Right forelimb (tissue), 1 donor: ENCODE data around the gene SHOC2.

Source experiments
- DNase-seq: peaks from one replicate; pipeline ENCODE4 v3.0.0-alpha.2; 2018

SHOC2 gene

DNA sequence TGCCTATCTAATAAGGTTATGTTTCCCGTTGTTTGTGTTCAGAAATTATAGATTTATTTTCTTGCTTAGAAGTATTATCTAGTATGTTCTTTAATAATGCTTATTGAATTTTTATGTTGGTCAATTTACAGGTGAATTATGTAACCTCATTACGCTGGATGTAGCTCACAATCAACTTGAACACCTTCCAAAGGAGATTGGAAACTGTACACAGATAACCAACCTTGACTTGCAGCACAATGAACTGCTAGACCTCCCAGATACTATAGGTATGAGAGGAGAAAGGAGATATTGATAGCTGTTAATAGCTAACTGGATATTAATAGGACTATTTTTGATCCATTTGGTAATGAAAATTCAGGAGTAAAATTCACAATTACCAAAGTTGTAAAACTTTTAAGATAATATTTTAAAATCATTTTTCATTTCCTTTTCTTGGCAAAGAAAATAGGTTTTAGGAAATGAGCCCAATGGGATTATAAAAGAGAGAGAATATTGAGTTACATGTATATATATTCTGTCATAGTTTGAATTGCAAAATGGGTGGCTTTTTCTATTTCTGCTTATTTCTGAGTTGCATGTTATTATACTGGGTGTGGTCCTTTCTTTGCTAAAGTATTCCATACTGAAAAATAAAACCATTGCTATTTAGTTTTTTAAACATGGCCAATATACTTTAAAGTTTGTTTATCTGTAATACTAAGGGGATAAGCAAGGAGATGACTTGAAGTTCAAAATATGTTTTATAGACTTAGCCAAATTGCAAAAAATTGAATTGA is 66.3 kb downstream of the SHOC2 start:
- no peak for DNase-seq

DNA sequence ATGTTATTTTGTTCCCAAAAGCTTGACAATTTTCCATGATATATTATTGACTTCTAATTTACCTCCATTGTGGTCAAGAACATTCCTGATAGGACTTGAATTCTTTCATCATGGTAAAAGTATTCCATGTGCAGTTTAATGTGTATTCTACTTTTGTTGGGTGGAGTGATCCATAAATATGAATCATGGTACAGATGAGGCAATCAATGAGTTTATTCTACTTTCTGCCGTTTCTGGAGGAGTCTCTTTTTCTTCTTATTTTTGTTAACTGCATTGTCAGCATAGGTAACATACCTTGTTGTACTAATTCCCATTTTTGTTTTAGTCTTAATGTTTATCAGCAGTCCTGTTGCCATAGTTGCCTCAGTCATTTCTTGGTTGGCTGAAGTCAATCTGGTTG is 69.6 kb downstream of the SHOC2 start:
- no peak for DNase-seq

DNA sequence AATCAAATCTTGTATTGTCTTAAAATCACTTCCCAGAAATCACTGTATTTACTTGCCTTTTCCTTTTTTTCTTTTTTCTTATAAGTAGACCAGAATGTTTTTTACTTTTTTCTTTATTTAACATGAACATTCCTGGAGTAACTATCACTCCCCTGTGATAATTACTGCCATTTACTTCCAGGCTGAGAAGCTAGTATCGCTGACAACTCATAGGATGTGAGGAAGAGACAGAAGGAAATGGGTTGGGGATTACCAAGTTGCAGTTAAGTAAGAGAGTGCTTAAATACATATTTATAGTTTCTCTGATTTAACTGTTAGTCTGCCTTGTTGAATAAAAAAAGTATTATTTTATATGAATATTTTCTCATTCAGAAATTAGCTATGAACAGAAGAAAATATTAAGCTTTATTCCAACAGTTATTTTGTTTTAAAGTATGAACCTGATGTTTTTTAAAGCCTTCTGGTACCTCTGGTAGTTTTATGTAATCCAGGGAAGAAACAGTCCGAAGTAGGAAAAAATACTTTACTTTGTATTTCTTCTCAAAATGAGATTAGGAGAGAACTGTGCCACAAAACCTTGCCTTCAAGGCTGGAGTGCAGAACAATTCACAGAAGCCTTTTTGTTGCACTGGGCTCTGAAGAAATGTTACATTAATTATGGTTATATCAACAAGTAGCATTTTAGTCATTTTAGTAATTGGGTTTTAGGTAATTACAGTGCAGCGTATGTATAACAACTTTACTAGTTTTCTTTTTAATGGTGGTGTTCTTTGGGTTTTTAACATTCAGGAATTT is 72.8 kb downstream of the SHOC2 start:
- no peak for DNase-seq

- DNase-seq = no peak
Measured at GRCh38 chr10:110993024-110993693, 73.8 kb downstream of the SHOC2 start.

- no peak for DNase-seq
Measured at GRCh38 chr10:110994406-110995086, 75.1 kb downstream of the SHOC2 start.

DNA sequence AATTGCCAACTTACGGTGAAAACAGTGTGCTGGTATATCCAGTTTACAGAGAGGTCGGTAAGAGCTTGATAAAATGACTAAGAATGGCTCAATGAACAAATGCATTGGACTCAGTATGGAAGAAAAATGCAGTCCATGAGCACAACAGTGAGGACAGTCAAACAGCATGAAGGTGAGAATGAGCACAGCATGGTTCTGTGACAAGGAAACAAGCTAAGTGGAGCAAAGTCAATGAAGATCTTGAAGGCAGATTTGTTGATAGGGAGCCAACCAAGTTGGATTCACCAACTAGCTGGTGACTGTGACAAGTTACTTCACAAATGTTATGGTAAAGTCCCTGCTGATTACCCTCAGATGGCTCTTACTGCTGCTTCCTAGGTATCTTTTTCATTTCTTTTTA is 75.9 kb downstream of the SHOC2 start:
- DNase-seq = no peak

DNA sequence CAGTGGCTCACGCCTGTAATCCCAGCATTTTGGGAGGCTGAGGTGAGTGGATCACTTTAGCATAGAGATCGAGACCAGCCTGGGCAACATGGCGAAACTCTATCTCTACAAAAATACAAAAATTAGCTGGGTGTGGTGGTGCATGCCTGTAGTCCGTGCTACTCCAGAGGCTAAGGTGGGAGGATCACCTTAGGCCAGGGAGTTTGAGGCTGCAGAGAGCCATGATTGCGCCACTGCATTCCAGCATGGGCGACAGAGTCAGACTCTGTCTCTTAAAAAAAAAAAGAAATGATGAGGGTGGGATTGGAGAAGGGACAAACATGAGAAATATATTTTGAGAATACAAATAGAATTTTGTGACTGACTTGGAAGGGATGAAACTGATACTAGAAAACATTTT is 76.9 kb downstream of the SHOC2 start:
- no peak for DNase-seq

DNA sequence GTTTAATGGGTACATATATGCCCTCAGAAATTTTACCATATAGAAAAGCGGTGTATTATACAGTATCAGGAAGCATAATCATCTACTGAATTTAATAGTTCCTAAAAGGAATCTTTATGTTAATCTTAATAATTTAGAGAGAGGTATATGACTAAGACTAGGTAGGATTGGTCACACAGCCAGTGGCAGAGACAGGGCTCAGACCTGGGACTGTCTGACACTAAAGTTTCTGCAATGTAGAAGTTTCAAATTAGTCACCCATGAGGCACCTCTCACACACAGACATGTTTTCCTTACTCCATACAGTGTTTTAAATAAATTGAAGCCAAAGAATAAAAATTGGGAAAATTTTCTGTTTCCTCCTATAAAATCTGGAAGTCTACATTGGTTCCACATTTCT is 84.6 kb downstream of the SHOC2 start:
- no peak for DNase-seq

DNA sequence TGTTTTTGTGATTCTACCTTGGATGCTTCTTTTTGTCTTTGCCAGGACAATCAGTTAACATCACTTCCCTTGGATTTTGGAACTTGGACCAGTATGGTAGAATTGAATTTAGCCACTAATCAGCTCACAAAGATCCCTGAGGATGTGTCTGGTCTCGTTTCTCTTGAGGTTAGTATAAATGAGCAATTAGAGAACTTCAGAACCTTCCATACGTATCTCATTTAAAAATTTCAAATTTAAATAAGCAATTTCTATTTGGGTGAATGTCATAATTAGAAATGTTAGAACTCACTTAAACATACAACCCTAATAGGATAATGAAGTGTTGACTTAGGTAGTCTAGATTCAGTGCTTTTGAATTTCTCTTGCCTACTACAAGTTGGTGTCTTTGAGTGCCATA is 88.1 kb downstream of the SHOC2 start:
- DNase-seq = no peak

- DNase-seq = no peak
Measured at GRCh38 chr10:111015181-111015580, 95.8 kb downstream of the SHOC2 start.

DNA sequence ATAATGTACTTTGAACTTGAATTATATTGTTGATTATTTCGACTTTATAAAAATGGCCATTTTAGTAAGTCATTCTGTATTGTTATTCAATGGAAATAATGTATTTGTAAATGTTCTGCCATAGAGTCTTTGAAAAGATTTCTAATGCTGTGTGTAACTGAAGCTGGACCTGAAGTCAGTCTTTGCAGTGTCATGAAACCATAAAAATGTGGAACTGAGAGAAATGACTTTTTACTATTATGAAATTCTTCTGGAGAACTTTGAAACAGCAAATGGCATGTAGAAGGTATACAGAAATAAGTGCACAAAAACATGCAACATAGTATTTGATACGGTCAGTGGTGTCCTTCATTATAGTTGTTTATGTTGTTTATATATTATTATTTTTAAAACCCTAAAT is 97.7 kb downstream of the SHOC2 start:
- DNase-seq = no peak

- no peak for DNase-seq
Measured at GRCh38 chr10:111018021-111018420, 98.6 kb downstream of the SHOC2 start.

DNA sequence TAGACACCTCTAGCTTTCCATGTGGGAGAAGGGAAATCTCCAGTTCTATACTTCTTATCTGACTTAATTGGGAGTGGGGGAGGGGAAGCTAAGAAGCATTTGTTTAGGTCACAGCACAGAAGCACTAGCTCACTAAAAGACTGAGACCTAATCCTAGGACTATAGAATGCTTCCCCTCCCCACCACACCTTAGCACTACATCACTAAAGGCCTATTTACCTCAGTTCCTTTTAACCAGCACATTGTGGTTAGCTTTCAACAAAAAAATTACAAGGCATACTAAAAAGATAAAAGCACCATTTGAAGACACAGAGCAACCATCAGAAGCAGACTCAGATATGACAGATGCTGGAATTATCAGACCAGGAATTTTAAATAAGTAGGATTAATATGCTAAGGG is 103.7 kb downstream of the SHOC2 start:
- DNase-seq = no peak

GRCh38 chr10:111030042-111030750 is 110.8 kb downstream of the SHOC2 start:
- DNase-seq = no peak

GRCh38 chr10:111034598-111035310 is 115.3 kb downstream of the SHOC2 start:
- no peak for DNase-seq

DNA sequence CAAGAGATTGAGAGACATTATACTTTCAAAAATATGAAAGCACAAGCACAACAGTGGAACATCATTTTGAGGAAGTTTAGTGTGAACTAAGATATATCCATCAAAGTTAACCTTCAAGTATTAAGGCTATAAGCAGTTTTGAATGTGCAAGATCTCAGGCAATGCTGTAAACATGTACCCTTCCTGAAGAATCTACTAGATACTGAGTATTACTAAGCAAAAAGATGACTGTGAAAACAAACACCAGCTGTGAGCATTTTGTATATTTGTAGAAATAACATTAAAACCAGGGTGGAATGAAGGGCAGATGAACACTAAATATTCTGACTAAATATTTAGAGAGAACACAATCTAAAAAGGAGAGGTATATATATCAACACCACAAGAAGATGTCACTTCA is 116.1 kb downstream of the SHOC2 start:
- no peak for DNase-seq

DNA sequence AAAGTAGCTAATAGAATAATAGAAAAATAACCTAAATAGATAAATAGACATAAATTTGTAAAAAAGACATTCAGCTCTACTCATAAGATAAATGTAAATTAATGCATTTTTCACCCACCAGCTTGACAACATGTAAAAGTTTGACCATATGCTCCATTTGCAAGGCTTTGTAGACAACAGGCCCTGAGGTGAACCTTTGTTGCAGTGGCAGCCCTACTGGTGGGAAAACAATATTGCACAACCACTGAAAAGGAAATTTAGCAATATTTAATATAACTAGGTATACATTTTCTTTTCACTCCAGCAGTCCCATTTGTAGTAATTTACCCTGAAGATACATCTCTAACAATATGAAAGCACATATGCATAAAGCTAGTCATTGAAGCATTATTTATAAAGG is 118.5 kb downstream of the SHOC2 start:
- no peak for DNase-seq

GRCh38 chr10:111039522-111039921 is 120.1 kb downstream of the SHOC2 start:
- DNase-seq = no peak

DNA sequence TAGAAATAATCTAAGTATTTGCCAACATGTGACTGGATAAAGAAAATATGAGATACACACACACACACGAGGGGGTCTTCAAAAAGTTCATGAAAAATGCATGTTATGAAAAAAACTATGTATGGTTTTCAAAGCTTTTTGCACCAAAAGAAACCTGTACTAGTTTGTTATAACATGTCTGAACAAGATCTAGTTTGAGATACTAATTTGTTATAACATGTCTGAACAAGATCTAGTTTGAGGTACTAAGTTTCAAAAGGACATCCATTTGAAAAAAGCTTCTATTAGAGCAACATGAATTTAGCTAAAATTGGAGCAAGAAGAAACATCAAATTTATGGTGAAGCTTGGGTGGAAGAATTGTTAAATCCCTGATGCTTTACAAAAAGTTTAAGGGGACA is 137.6 kb downstream of the SHOC2 start:
- DNase-seq = no peak
